ENCODE measurements around the gene MAT1A. TPM values are rescaled to one million over a fixed set of nuclear protein-coding genes. Genes with fewer than 3 reads are reported as not detected.
"Not testable (repeated sequence)": the region's sequence is repeated elsewhere in the genome, so short reads cannot be mapped to it uniquely, and the experiment has no call there.

Gene MAT1A
- total and polyA plus RNA-seq, 2 of the 13 experiments (the other 11 are each of a cell fraction or from before 2014, with no cell fraction given), result 57.1 to 76.9 TPM

DNA sequence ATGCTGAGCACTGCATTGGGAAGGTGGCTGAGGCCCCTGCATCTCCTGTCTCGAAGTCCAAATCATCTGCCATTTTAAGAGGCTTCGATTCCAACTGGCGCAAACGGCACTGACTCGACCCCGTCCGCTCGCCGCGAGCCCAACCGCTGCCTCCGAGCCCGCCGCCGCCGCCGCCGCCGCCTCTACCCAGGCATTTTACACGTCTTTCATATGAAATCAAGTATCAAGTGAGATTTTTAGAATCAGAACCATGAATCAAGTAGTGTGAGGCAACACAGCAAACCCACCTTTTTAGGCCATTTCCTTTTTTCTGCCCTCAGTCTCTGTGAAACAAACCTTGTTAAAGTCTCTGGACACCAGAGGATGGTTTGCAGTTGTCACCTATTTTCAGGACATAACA, 41.8 kb downstream of the MAT1A start:
- H3K79me2 ChIP-seq (ENCODE audit: insufficient read depth, low read length); H3K4me1 ChIP-seq (ENCODE audit: insufficient read depth, low read length); CTCF ChIA-PET (ENCODE audit: low intra/inter-chr PET ratio, low total read pairs); H3K9me3 ChIP-seq (ENCODE audit: low read length); in situ Hi-C loops (cut with HindIII; ENCODE audit: extremely low pct_ligation_motif_present, low pct_unique_long_range_greater_than_20kb); BruUV-seq (replicated peaks); H3K4me2 ChIP-seq (ENCODE audit: low read depth, low read length); H3K36me3 ChIP-seq (replicated peaks in 1 of 2; ENCODE audit: control insufficient read depth in 1 of 2, insufficient read depth in 2 of 2, low read length in 2 of 2); DNase-seq (ENCODE audit: low spot score); POLR2A ChIA-PET; H4K20me1 ChIP-seq (ENCODE audit: insufficient read depth, low read length); H3K27me3 ChIP-seq (ENCODE audit: control insufficient read depth in 1 of 2, insufficient read depth in 2 of 2, low read length in 2 of 2); H2AFZ ChIP-seq (ENCODE audit: low read length); H3K27ac ChIP-seq (ENCODE audit: extremely low read length, insufficient read depth, low read length); intact Hi-C loops (cut with micrococcal nuclease; ENCODE audit: unreplicated experiment); ATAC-seq; H3K9ac ChIP-seq (ENCODE audit: insufficient read depth, low read depth, low read length); H3K4me3 ChIP-seq (replicated peaks in 1 of 3; ENCODE audit: insufficient read depth in 1 of 3, low read depth in 2 of 3, low read length in 3 of 3); FAIRE-seq: not testable (repeated sequence)
- 0% methylated on average over 1 of the region's 20 CpGs for WGBS (ENCODE audit: low lambda C conversion rate)

DNA sequence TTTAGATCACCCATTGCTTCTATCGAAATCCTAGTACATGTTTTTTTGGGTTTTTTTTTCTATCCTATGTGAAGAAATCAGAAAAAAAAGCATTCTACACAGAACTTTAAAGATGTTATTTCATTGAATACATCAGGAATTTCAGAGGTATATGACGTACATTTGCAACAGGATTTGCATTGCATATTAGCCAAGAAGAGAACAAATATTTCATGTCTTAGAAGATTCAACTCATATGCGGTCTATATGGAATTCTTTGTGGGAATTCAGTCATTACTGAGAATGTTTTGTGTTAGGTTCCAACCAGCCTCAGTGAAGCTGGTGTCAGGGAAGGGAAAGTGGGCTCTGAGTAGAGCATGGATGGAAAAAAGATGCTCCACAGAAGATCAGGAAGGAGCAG, 45.1 kb downstream of the MAT1A start:
- H3K4me2 ChIP-seq (ENCODE audit: low read depth, low read length); H3K36me3 ChIP-seq (replicated peaks in 1 of 2; ENCODE audit: control insufficient read depth in 1 of 2, insufficient read depth in 2 of 2, low read length in 2 of 2); in situ Hi-C loops (cut with HindIII; ENCODE audit: extremely low pct_ligation_motif_present, low pct_unique_long_range_greater_than_20kb); ATAC-seq; H3K27me3 ChIP-seq (ENCODE audit: control insufficient read depth in 1 of 2, insufficient read depth in 2 of 2, low read length in 2 of 2); H3K79me2 ChIP-seq (ENCODE audit: insufficient read depth, low read length); intact Hi-C loops (cut with micrococcal nuclease; ENCODE audit: unreplicated experiment); H3K9ac ChIP-seq (ENCODE audit: insufficient read depth, low read depth, low read length); FAIRE-seq; DNase-seq (ENCODE audit: low spot score); H2AFZ ChIP-seq (ENCODE audit: low read length); POLR2A ChIA-PET; BruUV-seq (replicated peaks); H3K9me3 ChIP-seq (ENCODE audit: low read length); H3K4me1 ChIP-seq (ENCODE audit: insufficient read depth, low read length); H3K27ac ChIP-seq (ENCODE audit: extremely low read length, insufficient read depth, low read length); H4K20me1 ChIP-seq (ENCODE audit: insufficient read depth, low read length); CTCF ChIA-PET (ENCODE audit: low intra/inter-chr PET ratio, low total read pairs); H3K4me3 ChIP-seq (replicated peaks in 1 of 3; ENCODE audit: insufficient read depth in 1 of 3, low read depth in 2 of 3, low read length in 3 of 3): not testable (repeated sequence)
- WGBS (ENCODE audit: low lambda C conversion rate), result 45% methylated on average over 3 of the region's 3 CpGs

DNA sequence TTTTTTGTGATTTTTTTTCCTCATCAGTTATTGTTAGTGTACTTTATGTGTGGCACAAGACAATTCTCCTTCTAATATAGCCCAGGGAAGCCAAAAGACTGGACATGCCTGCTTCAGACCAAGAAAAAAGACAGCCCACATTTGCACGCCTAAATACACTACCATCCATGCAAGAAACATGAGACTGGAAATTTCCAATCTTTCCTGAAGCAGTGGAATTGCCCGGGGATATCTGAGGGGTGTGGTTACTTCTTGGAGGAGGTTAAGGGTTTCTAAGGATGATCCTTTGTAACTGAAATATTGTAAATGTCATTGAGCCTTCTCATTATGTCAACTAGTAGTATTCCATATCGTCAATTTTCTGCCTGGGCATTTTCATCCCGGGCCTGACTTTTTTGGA, 47.1 kb downstream of the MAT1A start:
- in situ Hi-C loops (cut with HindIII; ENCODE audit: extremely low pct_ligation_motif_present, low pct_unique_long_range_greater_than_20kb); POLR2A ChIA-PET; H2AFZ ChIP-seq (ENCODE audit: low read length); H3K36me3 ChIP-seq (replicated peaks in 1 of 2; ENCODE audit: control insufficient read depth in 1 of 2, insufficient read depth in 2 of 2, low read length in 2 of 2); BruUV-seq (replicated peaks); H4K20me1 ChIP-seq (ENCODE audit: insufficient read depth, low read length); H3K9ac ChIP-seq (ENCODE audit: insufficient read depth, low read depth, low read length); DNase-seq (ENCODE audit: low spot score); H3K4me1 ChIP-seq (ENCODE audit: insufficient read depth, low read length); H3K9me3 ChIP-seq (ENCODE audit: low read length); H3K4me3 ChIP-seq (replicated peaks in 1 of 3; ENCODE audit: insufficient read depth in 1 of 3, low read depth in 2 of 3, low read length in 3 of 3); CTCF ChIA-PET (ENCODE audit: low intra/inter-chr PET ratio, low total read pairs); H3K27ac ChIP-seq (ENCODE audit: extremely low read length, insufficient read depth, low read length); H3K79me2 ChIP-seq (ENCODE audit: insufficient read depth, low read length); FAIRE-seq; H3K27me3 ChIP-seq (ENCODE audit: control insufficient read depth in 1 of 2, insufficient read depth in 2 of 2, low read length in 2 of 2); H3K4me2 ChIP-seq (ENCODE audit: low read depth, low read length); ATAC-seq; intact Hi-C loops (cut with micrococcal nuclease; ENCODE audit: unreplicated experiment): not testable (repeated sequence)
- 80% methylated on average over 1 of the region's 4 CpGs for WGBS (ENCODE audit: low lambda C conversion rate)

DNA sequence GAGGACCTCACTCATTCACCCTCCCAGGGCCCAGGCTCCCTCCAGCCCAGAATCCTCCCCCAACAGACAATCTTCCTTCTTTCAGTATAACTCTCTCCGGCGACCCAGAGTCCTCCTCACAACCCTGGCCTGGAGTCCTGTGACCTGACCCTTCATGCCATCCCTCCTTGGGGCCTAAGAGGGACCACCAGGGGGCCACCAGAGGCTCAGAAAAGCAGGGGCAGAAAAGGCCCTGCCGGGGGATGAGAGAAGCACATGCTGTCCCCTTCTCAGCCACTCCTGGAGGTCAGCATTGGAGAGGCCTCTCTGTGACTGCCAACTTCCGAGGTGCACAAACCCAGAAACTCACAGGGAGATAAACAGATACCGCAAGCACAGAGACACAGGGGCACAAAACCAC, 53.0 kb downstream of the MAT1A start:
- H3K79me2 ChIP-seq (ENCODE audit: insufficient read depth, low read length); FAIRE-seq; in situ Hi-C loops (cut with HindIII; ENCODE audit: extremely low pct_ligation_motif_present, low pct_unique_long_range_greater_than_20kb); H3K4me3 ChIP-seq (replicated peaks in 1 of 3; ENCODE audit: insufficient read depth in 1 of 3, low read depth in 2 of 3, low read length in 3 of 3); H3K27me3 ChIP-seq (ENCODE audit: control insufficient read depth in 1 of 2, insufficient read depth in 2 of 2, low read length in 2 of 2); DNase-seq (ENCODE audit: low spot score); CTCF ChIA-PET (ENCODE audit: low intra/inter-chr PET ratio, low total read pairs); H4K20me1 ChIP-seq (ENCODE audit: insufficient read depth, low read length); H3K9me3 ChIP-seq (ENCODE audit: low read length); H2AFZ ChIP-seq (ENCODE audit: low read length); POLR2A ChIA-PET; H3K4me1 ChIP-seq (ENCODE audit: insufficient read depth, low read length); intact Hi-C loops (cut with micrococcal nuclease; ENCODE audit: unreplicated experiment); H3K4me2 ChIP-seq (ENCODE audit: low read depth, low read length); BruUV-seq (replicated peaks); H3K27ac ChIP-seq (ENCODE audit: extremely low read length, insufficient read depth, low read length); H3K36me3 ChIP-seq (replicated peaks in 1 of 2; ENCODE audit: control insufficient read depth in 1 of 2, insufficient read depth in 2 of 2, low read length in 2 of 2); H3K9ac ChIP-seq (ENCODE audit: insufficient read depth, low read depth, low read length): not testable (repeated sequence)
- WGBS (ENCODE audit: low lambda C conversion rate), result no CpG with 5 or more reads among the region's 5 CpGs
- ATAC-seq, result peak; percentile 96

Data from HepG2 (cell line).